BLaER1 treated with 17β-estradiol and CSF1 and Interleukin-3, amounts not matched to agents 10 nM and 100 nM (cell line): Measurements from ENCODE around the gene FBXL13.
"Not testable (repeated sequence)": the region's sequence is repeated elsewhere in the genome, so short reads cannot be mapped to it uniquely, and the experiment has no call there.

Experiments used
- H3K27ac ChIP-seq, 11 experiments: shearing (Covaris generic); formaldehyde crosslinking; 2 replicates each; pipeline ENCODE4 v1.8.1; 2022
- H3K27me3 ChIP-seq, 11 experiments: shearing (Covaris generic); formaldehyde crosslinking; 2 replicates each; pipeline ENCODE4 v1.8.1; 2022
- H3K36me3 ChIP-seq, 11 experiments: shearing (Covaris generic); formaldehyde crosslinking; 2 replicates each; pipeline ENCODE4 v1.8.1; 2022
- H3K4me1 ChIP-seq, 10 experiments: shearing (Covaris generic); formaldehyde crosslinking; 2 replicates each; pipeline ENCODE4 v1.8.1; 2022
- H3K4me2 ChIP-seq, 11 experiments: shearing (Covaris generic); formaldehyde crosslinking; 2 replicates each; pipeline ENCODE4 v1.8.1; 2022
- H3K4me3 ChIP-seq, 10 experiments: shearing (Covaris generic); formaldehyde crosslinking; 2 replicates each; pipeline ENCODE4 v1.8.1; 2022
- H3K9ac ChIP-seq, 11 experiments: shearing (Covaris generic); formaldehyde crosslinking; 2 replicates each; pipeline ENCODE4 v1.8.1; 2022
- H3K9me3 ChIP-seq, 11 experiments: shearing (Covaris generic); formaldehyde crosslinking; replicated peaks in 1 of 11; 2 replicates each; pipeline ENCODE4 v1.8.1; 2022
- H4K20me1 ChIP-seq, 11 experiments: shearing (Covaris generic); formaldehyde crosslinking; 2 replicates each; pipeline ENCODE4 v1.8.1; 2022
- Cebpa-rat ChIP-seq, 11 experiments: shearing (Covaris generic); IDR thresholded peaks; 2 replicates each; pipeline ENCODE4 v1.8.1; 2022

The FBXL13 gene

GRCh38 chr7:103048833-103049232 is 25.8 kb downstream of the FBXL13 start:
- Histone ChIP-seq H3K36me3 (peaks cover 0 to 17% (median 0%) of the 10 kb centered on the region in 11 experiments; a peak in 2 of 22 replicates), H3K9ac (no peak overlapping the region), H4K20me1 (no peaks in the 10 kb centered on the region), H3K4me2 (no peak overlapping the region), H3K9me3 (peaks cover 54 to 72% (median 62%) of the 10 kb centered on the region in 11 experiments), H3K4me3 (no peak overlapping the region), H3K27ac (no peak overlapping the region), H3K4me1 (peaks cover 0 to 13% (median 0%) of the 10 kb centered on the region in 10 experiments; a peak in 4 of 20 replicates), H3K27me3 (no peaks in the 10 kb centered on the region)
- no peak for TF ChIP-seq Cebpa-rat (IDR thresholded peaks at IDR 0.05)

- not testable (repeated sequence) for H3K4me3 ChIP-seq, H3K36me3 ChIP-seq, H3K27ac ChIP-seq, H3K4me2 ChIP-seq, H3K9ac ChIP-seq, H4K20me1 ChIP-seq, H3K27me3 ChIP-seq
- Histone ChIP-seq H3K4me1 (peaks cover 0 to 13% (median 0%) of the 10 kb centered on the region in 10 experiments; a peak in 4 of 20 replicates), H3K9me3 (peaks cover 25 to 42% (median 37%) of the 10 kb centered on the region in 11 experiments)
Measured at GRCh38 chr7:103041815-103042214, 32.8 kb downstream of the FBXL13 start.

DNA sequence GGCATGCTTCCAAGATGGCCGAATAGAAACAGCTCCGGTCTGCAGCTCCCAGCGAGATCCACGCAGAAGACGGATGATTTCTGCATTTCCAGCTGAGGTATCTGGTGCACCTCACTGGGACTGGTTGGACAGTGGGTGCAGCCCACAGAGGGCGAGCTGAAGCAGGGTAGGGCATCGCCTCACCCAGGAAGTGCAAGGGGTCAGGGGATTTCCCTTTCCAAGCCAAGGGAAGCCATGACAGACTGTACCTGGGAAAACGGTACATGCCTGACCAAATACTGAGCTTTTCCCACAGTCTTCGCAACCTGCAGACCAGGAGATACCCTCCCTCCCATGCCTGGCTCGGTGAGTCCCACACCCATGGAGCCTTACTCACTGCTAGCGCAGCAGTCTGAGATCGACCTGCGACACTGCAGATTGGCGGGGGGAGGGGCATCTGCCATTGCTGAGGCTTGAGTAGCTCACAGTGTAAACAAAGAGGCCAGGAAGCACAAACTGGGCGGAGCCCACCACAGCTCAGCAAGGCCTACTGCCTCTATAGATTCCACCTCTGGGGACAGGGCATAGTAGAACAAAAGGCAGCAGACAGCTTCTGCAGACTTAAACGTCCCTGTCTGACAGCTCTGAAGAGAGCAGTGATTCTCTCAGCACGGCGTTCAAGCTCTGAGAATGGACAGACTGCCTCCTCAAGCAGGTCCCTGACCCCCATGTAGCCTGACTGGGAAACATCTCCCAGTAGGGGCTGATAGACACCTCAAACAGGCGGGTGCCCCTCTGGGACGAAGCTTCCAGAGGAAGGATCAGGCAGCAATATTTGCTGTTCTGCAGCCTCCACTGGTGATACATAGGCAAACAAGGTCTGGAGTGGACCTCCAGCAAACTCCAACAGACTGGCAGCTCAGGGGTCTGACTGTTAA is 36.5 kb downstream of the FBXL13 start:
- H4K20me1 ChIP-seq, H3K9ac ChIP-seq, H3K27me3 ChIP-seq, H3K4me3 ChIP-seq, H3K4me2 ChIP-seq, H3K27ac ChIP-seq, H3K36me3 ChIP-seq, H3K4me1 ChIP-seq: not testable (repeated sequence)
- H3K9me3 ChIP-seq = peaks cover 5 to 26% (median 16%) of the 10 kb centered on the region in 11 experiments; a peak in 18 of 22 replicates

DNA sequence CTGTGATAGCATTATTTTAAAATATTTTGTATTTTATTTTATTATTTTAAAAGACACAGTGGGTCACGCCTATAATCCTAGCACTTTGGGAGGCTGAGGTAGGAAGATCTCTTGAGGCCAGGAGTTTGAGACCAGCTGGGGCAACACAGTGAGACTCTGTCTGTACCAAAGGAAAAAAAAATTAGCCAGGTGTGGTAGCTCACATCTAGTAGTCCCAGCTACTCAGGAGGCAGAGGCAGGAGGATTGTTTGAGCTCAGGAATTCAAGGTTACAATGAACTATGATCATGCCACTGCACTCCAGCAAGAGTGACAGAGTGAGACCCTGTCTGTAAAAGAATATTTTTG is 37.1 kb downstream of the FBXL13 start:
- H3K4me3 ChIP-seq = no peak overlapping the region
- H3K9ac ChIP-seq = no peak overlapping the region
- H4K20me1 ChIP-seq = no peaks in the 10 kb centered on the region
- no peaks in the 10 kb centered on the region for H3K27me3 ChIP-seq
- H3K36me3 ChIP-seq = no peaks in the 10 kb centered on the region
- no peak overlapping the region for H3K4me2 ChIP-seq
- H3K27ac ChIP-seq = no peak overlapping the region
- H3K4me1 ChIP-seq = no peaks in the 10 kb centered on the region
- H3K9me3 ChIP-seq = peaks cover 1 to 21% (median 10%) of the 10 kb centered on the region in 11 experiments; a peak in 15 of 22 replicates
- no peak for TF ChIP-seq Cebpa-rat (IDR thresholded peaks at IDR 0.05)

- not testable (repeated sequence) for H3K9ac ChIP-seq, H4K20me1 ChIP-seq, H3K27ac ChIP-seq, H3K4me1 ChIP-seq, H3K4me3 ChIP-seq, H3K36me3 ChIP-seq, H3K4me2 ChIP-seq, H3K27me3 ChIP-seq
- H3K9me3 ChIP-seq = peaks cover 0 to 25% (median 8%) of the 10 kb centered on the region in 11 experiments; a peak in 12 of 22 replicates
Measured at GRCh38 chr7:103034318-103034717, 40.3 kb downstream of the FBXL13 start.

- no peaks in the 10 kb centered on the region for H3K27me3 ChIP-seq
- no peak overlapping the region for H3K27ac ChIP-seq
- no peak overlapping the region for H3K4me2 ChIP-seq
- no peak overlapping the region for H3K9ac ChIP-seq
- peaks cover 0 to 10% (median 5%) of the 10 kb centered on the region in 11 experiments; a peak in 9 of 22 replicates for H3K9me3 ChIP-seq
- H3K4me3 ChIP-seq = no peak overlapping the region
- no peak for TF ChIP-seq Cebpa-rat (IDR thresholded peaks at IDR 0.05)
- no peaks in the 10 kb centered on the region for H3K4me1 ChIP-seq
- no peaks in the 10 kb centered on the region for H3K36me3 ChIP-seq
- H4K20me1 ChIP-seq = no peaks in the 10 kb centered on the region
Measured at GRCh38 chr7:103031781-103032180, 42.8 kb downstream of the FBXL13 start.

GRCh38 chr7:103031024-103031423 is 43.6 kb downstream of the FBXL13 start:
- H3K27ac ChIP-seq = no peak overlapping the region
- H3K4me3 ChIP-seq = no peak overlapping the region
- H3K36me3 ChIP-seq = no peaks in the 10 kb centered on the region
- no peak for TF ChIP-seq Cebpa-rat (IDR thresholded peaks at IDR 0.05)
- H4K20me1 ChIP-seq = no peaks in the 10 kb centered on the region
- H3K9me3 ChIP-seq = peaks cover 0 to 10% (median 5%) of the 10 kb centered on the region in 11 experiments; a peak in 9 of 22 replicates
- H3K4me2 ChIP-seq = no peak overlapping the region
- H3K4me1 ChIP-seq = no peaks in the 10 kb centered on the region
- no peak overlapping the region for H3K9ac ChIP-seq
- H3K27me3 ChIP-seq = no peaks in the 10 kb centered on the region

DNA sequence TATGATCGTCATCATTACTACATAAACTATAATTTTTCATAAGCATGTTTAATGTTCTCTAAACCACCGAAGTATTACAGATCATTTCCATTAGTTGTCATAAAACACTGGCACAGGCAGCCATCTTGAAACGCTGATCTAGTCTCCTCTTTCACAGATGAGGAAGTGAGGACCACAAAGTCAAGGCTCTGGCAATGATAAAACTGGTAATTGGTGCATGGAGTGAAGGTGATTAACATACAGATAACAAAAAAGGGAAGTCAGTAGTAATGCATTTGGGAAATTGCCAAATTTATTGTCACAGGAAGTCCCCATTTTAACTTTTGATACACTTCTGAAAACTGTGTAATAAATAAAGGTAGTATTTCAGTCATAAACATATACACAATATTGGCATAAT is 49.3 kb downstream of the FBXL13 start:
- H3K4me1 ChIP-seq = 0 out of 20 replicates have a peak, but pooled peaks cover 0 to 4% (median 0%) of the 10 kb centered on the region in 10 experiments
- H3K27me3 ChIP-seq = no peaks in the 10 kb centered on the region
- H3K9me3 ChIP-seq = peaks cover 5 to 28% (median 18%) of the 10 kb centered on the region in 11 experiments; a peak in 18 of 22 replicates
- H4K20me1 ChIP-seq = no peaks in the 10 kb centered on the region
- no peak overlapping the region for H3K9ac ChIP-seq
- TF ChIP-seq Cebpa-rat (IDR thresholded peaks at IDR 0.05) = no peak
- no peak overlapping the region for H3K4me2 ChIP-seq
- no peak overlapping the region for H3K27ac ChIP-seq
- H3K4me3 ChIP-seq = no peak overlapping the region
- no peaks in the 10 kb centered on the region for H3K36me3 ChIP-seq

DNA sequence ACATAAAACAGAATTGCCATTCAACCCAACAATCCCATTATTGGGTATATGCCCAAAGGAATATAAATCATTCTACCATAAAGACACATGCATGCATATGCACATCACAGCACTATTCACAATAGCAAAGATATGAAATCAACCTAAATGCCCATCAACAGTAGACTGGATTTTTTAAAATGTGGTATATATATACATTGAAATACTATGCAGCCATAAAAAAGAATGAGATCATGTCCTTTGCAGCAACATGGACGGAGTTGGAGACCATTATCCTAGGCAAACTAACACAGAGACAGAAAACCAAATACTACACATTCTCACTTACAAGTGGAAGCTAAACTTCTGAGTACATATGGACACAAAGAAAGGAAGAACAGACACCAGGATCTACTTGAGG is 51.0 kb downstream of the FBXL13 start:
- H3K27ac ChIP-seq, H3K4me2 ChIP-seq, H3K4me1 ChIP-seq, H3K9ac ChIP-seq, H3K4me3 ChIP-seq, H3K36me3 ChIP-seq, H3K27me3 ChIP-seq, H4K20me1 ChIP-seq: not testable (repeated sequence)
- peaks cover 8 to 30% (median 18%) of the 10 kb centered on the region in 11 experiments; a peak in 18 of 22 replicates for H3K9me3 ChIP-seq

- not testable (repeated sequence) for H3K9ac ChIP-seq, H3K36me3 ChIP-seq, H4K20me1 ChIP-seq, H3K4me1 ChIP-seq, H3K27me3 ChIP-seq, H3K4me3 ChIP-seq, H3K27ac ChIP-seq, H3K4me2 ChIP-seq
- H3K9me3 ChIP-seq = peaks cover 10 to 32% (median 20%) of the 10 kb centered on the region in 11 experiments; a peak in 20 of 22 replicates
Measured at GRCh38 chr7:103021490-103021889, 53.1 kb downstream of the FBXL13 start.

- H3K4me2 ChIP-seq, H3K27ac ChIP-seq, H3K4me1 ChIP-seq, H4K20me1 ChIP-seq, H3K9ac ChIP-seq, H3K4me3 ChIP-seq, H3K27me3 ChIP-seq, H3K36me3 ChIP-seq: not testable (repeated sequence)
- H3K9me3 ChIP-seq = peaks cover 16 to 39% (median 27%) of the 10 kb centered on the region in 11 experiments; a peak in 20 of 22 replicates
Measured at GRCh38 chr7:103020876-103021275, 53.7 kb downstream of the FBXL13 start.

- H3K4me1 ChIP-seq, H3K4me2 ChIP-seq, H3K9ac ChIP-seq, H3K36me3 ChIP-seq, H3K27me3 ChIP-seq, H3K27ac ChIP-seq, H4K20me1 ChIP-seq, H3K4me3 ChIP-seq: not testable (repeated sequence)
- peaks cover 27 to 41% (median 32%) of the 10 kb centered on the region in 11 experiments; a peak in 21 of 22 replicates for H3K9me3 ChIP-seq
Measured at GRCh38 chr7:103018295-103018694, 56.3 kb downstream of the FBXL13 start.
